ENCODE measurements around the gene ARHGEF33. TPM values are rescaled to one million over a fixed set of nuclear protein-coding genes. Genes with fewer than 3 reads are reported as not detected.

The ARHGEF33 gene
- total RNA-seq, 2 donors from 2014 or later = 0.37 to 0.67 TPM

DNA sequence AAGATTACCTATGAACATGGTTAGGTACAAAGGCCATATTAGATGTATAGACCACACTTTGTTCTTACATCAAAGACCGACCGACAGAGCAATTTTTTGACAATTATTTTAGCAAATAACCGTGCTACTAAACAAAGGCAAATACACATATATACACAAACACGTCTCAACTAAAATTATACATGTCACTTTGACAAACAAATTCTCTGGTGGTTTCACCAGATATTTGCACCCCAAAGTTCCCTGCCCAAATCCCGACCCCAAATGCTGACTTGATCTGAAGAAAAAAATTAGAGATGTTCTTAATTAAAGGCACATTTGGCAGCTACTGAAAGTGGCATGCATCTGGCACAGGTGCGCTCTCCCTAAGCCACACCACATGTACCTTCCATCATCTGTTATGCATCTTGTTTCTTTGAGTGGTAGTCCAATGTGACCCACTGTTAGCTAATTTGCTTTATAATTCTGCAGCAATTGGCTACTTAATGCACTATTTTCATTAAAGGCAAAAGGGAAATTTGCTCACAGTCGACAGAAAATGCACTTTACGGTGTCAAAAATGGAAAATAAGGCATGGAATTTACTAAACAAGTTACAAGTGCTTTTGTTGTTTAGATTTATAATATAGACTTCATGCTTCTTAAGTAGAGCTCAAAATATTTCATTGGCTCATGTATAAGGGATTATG is 92.1 kb downstream of the ARHGEF33 start:
- ATAC-seq (no peak), DNase-seq (no peak)
- intact Hi-C loops (cut with DNase I, micrococcal nuclease) = no loop called here

DNA sequence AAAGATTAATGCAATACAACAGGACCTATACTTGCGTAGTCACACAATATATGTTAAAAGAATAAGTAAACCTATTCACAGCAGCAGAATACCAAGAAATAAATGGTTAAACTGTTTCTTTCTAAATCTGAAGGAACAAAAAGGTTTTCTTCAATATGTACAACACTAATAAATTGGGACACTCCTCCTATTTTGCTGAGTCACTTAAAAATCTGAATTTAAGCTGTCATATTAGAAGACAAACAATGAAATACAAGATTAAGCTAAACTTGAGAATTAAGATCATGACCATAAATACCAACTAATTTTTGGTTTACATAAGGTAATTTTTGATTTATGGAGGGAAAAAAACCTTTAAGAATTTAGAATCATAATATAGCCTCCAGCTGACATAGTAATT is 92.8 kb downstream of the ARHGEF33 start:
- intact Hi-C loops (cut with DNase I, micrococcal nuclease) = no loop called here
- DNase-seq = no peak

DNA sequence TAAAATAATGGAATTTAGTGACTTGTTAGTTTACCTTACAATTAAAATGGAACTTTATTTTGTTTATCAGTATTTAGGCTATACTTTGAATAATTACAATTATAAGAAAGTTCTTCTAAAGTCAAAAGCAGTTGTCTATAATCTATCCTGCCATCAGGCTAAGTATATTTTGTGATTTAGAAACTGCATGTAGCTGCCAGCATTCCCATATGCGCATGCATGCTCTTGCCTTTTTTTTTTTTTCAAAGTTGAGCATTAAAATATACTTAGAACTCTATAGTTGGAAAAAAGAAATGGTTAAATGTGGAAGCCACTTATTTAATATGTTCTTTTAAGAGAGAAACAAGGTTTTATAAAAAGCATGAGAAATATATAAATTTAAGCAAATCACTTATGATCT is 99.0 kb downstream of the ARHGEF33 start:
- intact Hi-C loops (cut with DNase I, micrococcal nuclease) = no loop called here
- ATAC-seq (no peak), DNase-seq (no peak)

More for the DNA sequence above, 92.8 kb downstream of the ARHGEF33 start:
- no peak for ATAC-seq

DNA sequence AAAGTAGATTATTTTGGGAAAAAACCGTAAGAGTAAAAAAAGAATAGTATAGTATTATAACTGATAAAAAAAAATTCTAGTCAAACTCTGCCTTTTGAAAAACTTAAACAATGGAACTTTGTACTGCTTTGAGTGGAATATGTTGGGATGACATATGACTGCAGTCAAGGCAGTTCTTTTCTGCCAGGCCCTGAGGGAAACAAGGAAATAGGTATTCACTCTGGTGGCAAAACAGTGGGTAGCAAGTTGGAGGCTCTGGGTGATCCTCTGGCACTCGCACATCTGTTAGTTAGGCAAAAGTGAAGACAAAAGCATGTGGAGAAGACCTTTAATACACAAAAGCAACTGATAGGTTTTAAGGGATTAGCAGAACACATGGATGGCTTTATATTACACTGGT is 102.2 kb downstream of the ARHGEF33 start:
- ATAC-seq = no peak
- intact Hi-C loops (cut with DNase I, micrococcal nuclease) = no loop called here

DNA sequence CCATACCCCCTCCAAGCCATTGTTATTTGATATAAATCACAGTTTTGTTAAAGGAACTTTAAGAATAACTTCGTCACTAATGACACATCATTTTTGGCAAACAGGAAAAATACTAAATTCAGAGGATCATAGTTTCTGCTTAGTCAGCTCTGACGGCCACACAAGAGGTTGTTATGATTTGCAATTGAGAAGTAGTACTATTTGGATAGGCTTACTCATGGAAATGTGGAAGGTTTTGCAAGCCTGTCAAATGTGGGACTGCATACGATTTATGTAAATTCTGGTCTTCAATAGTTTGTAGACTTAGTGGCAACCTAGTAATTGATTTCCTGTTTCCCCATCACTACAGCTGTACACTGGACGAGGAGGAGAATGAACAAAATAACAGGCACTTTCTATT is 108.1 kb downstream of the ARHGEF33 start:
- ATAC-seq (no peak), DNase-seq (no peak)
- intact Hi-C loops (cut with DNase I, micrococcal nuclease) = no loop called here

More for the DNA sequence above, 102.2 kb downstream of the ARHGEF33 start:
- no peak for DNase-seq

DNA sequence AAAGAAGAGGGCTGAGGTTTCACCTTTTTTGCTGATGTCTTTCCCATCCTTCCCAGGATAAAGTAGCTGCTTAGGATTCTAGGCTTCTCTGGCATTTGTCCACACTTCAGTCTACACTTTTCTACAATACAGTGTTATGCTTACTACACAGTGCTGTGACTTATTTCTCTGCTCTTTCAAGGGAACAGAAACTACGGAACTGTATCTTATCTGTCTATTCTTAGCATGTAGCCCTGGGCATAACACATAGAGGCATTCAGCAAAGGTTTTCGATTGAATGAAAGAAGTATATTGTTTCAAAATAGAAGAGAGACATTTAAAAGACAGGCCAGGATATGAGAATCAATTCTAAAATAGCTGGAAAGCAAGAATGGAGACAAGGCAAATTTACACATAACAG is 110.9 kb downstream of the ARHGEF33 start:
- DNase-seq = no peak
- no peak for ATAC-seq
- intact Hi-C loops (cut with DNase I, micrococcal nuclease) = no loop called here

DNA sequence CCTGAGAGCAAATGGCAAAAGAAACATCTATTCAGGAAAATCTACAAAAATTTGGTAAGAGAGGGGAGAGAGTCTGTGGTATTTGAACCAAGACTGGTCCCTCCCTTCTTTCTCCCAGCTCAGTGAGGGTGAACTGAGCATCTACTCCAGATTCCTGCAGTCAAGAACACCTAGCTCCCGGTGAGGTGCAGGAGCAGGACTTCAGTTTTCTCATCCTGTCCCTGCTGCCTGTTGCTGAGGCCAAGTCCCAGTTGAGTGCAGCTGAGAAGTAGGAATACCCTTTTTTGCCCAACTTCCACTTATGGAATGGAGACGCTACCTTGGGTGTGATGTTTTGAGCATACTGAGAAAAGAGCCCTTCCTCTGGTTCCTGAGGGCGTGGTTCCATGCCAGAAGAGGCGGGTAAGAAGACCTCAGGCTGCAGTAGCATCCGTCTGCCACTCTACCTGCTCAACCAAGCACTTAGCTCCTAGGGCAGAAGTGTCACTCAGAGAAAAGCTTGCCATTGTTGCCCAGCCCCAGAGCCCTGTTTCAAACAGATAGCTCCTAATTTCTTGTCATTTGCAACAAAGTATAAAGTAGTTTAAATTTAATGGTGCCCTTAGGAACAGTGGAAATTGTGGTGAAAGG is 118.3 kb downstream of the ARHGEF33 start:
- no peak for DNase-seq
- peak; percentile 29 for ATAC-seq
- intact Hi-C loops (cut with DNase I, micrococcal nuclease) = no loop called here

DNA sequence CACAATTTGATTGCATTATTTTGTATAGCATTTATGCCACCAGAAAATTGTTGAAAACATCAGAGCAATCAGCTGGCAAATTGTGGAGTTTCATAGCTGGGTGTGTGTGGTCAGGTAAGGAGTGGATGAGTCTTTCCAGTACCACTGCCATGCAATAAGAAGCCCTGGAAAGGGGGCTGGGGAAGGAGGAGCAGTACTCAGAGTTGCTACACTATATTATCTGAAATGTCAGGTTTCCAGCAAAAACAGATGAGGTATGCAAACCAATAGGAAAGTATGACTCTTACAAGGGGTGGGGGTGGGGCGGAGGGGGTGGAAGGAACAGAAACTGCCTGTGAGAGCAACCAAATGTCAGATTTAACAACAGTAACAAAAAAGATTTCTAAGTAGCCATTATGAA is 119.0 kb downstream of the ARHGEF33 start:
- ATAC-seq = no peak
- intact Hi-C loops (cut with DNase I, micrococcal nuclease) = no loop called here
- DNase-seq = no peak

DNA sequence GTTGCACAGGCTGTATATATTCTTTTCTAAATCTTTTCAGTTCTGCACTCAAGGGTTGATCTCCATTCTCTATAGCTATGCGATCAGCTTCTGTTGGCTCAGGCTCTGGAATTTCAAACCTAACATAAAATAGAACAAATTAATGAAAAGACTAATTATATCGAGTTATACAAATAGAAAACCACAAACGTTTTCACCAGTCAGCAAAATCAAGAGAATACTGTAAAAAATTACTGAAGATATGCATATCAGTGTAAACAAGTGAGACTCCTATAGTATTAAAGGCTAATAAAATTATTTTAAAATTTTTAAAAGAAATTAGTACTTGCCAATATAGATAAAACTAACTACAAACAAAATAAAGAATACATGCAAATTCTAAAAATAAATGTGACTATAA is 124.2 kb downstream of the ARHGEF33 start:
- ATAC-seq = no peak
- intact Hi-C loops (cut with DNase I, micrococcal nuclease) = no loop called here

DNA sequence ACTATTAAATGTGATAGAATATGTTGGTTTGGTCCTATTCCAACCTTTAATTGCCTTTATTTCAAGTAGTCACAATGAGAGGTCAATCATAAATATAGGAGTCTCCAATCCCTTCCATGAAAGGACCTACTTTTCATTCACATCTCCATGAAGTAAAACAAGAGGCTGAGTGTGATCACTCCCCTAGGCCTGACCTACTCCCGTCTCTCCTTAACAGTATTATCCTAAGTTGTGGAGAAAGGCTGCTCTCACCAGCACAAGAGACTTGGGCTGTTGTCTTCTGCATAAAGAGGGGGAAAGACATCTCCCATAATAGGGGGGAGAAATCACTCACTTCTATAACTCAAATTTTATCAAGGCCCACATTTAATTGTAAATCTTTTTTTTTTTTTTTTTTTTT is 125.7 kb downstream of the ARHGEF33 start:
- ATAC-seq (no peak), DNase-seq (no peak)
- intact Hi-C loops (cut with DNase I, micrococcal nuclease) = no loop called here

More for the DNA sequence above, 124.2 kb downstream of the ARHGEF33 start:
- no peak for DNase-seq

DNA sequence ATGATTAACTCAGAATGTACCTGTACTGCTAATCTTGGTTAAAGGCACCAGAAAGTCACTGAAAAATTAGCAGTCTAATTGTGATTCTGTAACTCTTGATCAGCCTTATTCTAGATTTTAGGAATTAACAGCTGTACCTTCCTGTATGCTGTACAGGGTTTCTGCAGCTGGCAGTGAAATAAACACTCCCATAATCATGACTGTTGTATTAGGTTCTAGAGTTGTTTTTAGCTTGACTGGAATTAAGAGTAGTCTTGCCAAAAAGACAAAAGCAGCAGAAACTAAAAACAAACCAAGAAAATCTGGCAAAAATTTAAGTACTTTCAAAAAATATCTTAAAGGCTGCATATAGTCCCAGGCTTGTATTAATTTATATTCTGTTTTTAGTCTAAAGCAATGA is 127.7 kb downstream of the ARHGEF33 start:
- DNase-seq (no peak), ATAC-seq (no peak)
- intact Hi-C loops (cut with DNase I, micrococcal nuclease) = no loop called here

DNA sequence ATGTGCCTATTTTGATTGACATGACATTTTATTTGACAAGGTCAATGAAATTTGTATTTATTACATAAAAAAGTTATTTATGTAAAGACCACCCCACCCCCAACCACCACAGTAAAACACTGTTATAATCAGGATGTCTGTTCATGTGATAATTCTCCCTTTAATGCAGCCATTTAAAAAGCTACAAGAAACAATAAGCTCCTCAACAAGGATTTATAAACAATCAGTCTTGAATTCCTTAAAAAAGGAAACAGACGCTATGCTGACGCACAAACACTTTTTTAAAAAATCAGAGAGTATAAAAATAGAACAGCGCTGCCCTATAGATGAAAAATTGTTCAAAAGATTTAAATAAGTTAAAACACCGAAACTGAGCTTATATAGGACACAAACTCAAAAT is 129.0 kb downstream of the ARHGEF33 start:
- DNase-seq (no peak), ATAC-seq (no peak)
- intact Hi-C loops (cut with DNase I, micrococcal nuclease) = no loop called here

DNA sequence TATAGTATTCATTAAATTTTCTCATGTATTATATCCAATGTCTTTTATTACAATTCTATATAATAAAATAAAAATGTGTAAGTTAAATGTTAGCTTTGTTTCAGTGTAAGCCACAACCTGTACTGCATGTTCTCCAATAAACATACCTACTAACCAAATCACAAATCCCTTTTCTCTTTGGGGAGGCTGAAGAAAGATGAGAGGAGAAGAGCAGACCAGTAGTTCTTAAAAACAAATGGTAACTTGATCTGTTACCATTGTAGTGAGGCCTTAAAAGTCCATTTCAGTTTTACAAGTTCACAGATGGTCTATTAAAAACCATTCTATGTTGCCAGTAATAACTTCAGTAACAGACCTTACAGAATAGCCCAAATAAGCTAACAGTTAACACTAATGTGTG is 130.7 kb downstream of the ARHGEF33 start:
- intact Hi-C loops (cut with DNase I, micrococcal nuclease) = no loop called here
- no peak for ATAC-seq
- no peak for DNase-seq

DNA sequence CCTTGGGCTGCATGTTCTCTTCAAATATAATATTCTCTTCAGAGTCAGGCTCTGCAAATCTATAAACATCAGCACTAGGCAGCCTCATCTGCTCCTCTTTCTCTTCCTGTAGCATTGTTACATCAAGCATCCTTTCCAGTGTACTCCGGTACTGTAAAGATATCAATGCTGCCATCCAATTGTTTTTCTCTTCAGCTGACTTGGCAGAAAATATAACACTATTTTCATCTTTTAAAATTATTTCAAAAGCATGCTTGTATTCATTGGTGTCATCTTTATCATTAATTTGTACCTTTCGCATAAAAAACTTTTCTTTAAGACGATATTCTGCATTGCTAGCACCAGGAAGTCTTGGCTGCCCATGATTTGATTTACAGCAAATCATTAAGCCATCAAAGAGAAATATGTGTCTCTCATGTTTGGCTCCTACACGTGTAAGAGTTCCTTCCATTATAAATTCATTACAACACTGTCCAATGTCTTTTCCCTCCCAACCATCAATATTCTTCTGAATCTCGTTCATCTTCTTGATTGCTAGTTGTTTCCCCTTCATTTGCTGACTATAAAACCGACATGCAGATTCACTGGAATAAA is 133.1 kb downstream of the ARHGEF33 start:
- DNase-seq (no peak), ATAC-seq (no peak)
- intact Hi-C loops (cut with DNase I, micrococcal nuclease) = no loop called here

DNA sequence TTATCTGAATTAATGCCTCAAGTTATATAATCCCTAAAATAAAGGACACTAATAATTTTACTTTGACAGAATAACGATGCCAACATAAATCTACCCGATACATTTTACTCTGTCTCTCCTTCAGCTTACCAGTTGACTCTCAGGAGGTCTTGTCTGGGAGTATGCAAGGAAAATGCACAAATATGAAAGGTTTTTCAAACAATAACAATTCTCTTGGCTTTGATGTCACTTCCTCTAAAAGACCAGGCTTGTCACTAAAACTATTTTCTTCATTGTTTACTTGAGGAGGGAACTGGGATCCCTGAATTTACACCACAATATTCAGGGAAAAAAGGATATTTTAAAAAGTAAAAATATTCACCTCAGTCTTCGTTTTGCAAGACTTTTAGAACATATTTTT is 134.0 kb downstream of the ARHGEF33 start:
- intact Hi-C loops (cut with DNase I, micrococcal nuclease) = no loop called here
- DNase-seq = no peak
- no peak for ATAC-seq

DNA sequence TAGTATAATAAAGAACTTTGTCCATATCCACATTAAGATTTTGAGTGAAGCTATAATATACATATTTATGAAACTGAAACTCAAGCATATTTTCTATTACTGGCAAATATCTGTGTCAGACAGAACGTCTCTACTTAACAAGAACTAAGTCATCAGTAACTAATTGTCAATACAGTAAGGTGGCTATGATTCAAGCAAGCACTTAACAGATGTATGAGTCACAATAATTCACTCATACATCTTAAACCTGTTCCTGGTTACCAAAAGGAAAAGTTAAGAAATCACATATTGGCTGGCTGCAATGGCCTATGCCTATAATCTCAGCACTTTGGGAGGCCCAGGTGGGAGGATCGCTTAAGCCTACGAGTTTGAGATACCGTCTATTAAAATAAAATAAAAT is 135.2 kb downstream of the ARHGEF33 start:
- intact Hi-C loops (cut with DNase I, micrococcal nuclease) = no loop called here
- DNase-seq (no peak), ATAC-seq (no peak)

Other genes with a start within 250 kb of the ARHGEF33 start
- 10 to 100 TPM; 51.6 to 59.0 TPM for gene GALM, start 223.8 kb upstream of the ARHGEF33 start, total RNA-seq
- gene SRSF7, start 138.5 kb upstream of the ARHGEF33 start, total RNA-seq = 10 to 100 TPM; 85.6 to 91.2 TPM
- 1 to 10 TPM; 5.1 to 6.9 TPM for gene GEMIN6, start 111.7 kb upstream of the ARHGEF33 start, total RNA-seq
- gene DHX57, start 13.9 kb upstream of the ARHGEF33 start, total RNA-seq = 10 to 100 TPM in 1 of 2 donors, 1 to 10 TPM in 1; 9.6 to 14.1 TPM
- gene MORN2, start 13.9 kb upstream of the ARHGEF33 start, total RNA-seq = 1 to 10 TPM; 8.5 to 9.8 TPM
- gene SOS1, start 231.2 kb downstream of the ARHGEF33 start, total RNA-seq = 10 to 100 TPM; 30.0 to 31.2 TPM

All from left colon (tissue), 2 donors.